T-helper 1 cell treated with Interleukin-12 subunit alpha and Interleukin-12 subunit beta and Interleukin-4 antibody, amounts not matched to agents 30 ng/mL and 1 ng/mL, for 36 hours (primary cell): ENCODE results near the gene RAI14. TPM values are rescaled to one million over a fixed set of nuclear protein-coding genes. Genes with fewer than 3 reads are reported as not detected.

Experiments
- intact Hi-C: fragments of 100-400 bp; cut with micrococcal nuclease; formaldehyde crosslinking; loops from one replicate; pipeline ENCODE4 v1.15.1; 2024
- total RNA-seq: library from RNA; stranded (reverse); gene quantifications from 2 replicates; pipeline ENCODE4 v1.2.3, GENCODE V29; 2022

Gene RAI14
- total RNA-seq, 1 donor from 2014 or later = 0.88 TPM

DNA sequence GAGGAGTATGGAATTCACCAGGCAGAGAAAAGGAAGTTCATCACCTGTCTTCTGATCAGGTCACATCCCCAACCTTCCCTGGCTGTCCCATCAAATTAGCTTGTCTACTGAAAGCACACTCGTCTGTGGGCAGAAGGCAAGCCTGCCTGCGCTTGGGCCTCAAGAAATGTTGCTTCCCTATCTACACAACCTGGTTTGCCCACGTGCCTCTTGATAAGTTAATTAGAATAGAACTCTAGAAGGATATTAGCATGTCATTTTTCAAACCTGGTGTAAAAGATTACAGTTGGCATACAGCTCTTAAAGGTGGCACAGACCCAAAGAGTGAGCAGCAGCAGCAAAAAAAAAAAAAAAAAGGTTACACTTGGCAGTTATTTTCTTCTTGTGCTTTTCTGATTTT lies 188.0 kb downstream of the RAI14 start:
- intact Hi-C loops = no loop called here

DNA sequence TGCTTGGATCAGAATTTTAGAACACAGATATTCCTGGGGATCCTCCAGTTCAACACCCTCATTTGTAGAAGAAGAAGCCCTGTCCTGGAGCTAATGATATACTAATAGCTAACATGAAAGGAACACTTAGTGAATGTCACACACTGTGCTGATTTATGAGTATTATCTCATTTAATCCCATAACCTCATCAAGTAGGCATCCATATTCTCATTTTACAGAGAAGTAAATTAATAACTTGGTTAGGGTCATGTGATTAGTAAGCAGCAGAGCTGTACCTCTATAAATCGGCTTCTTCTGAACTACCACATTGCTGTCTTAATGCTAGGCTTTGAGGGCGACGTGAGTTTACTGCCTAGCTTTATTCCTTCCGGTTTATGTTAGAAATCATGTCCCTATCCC lies 188.9 kb downstream of the RAI14 start:
- intact Hi-C loops = no loop called here

- intact Hi-C loops = no loop called here
Observed at GRCh38 chr5:34847056-34847455, 190.9 kb downstream of the RAI14 start.

DNA sequence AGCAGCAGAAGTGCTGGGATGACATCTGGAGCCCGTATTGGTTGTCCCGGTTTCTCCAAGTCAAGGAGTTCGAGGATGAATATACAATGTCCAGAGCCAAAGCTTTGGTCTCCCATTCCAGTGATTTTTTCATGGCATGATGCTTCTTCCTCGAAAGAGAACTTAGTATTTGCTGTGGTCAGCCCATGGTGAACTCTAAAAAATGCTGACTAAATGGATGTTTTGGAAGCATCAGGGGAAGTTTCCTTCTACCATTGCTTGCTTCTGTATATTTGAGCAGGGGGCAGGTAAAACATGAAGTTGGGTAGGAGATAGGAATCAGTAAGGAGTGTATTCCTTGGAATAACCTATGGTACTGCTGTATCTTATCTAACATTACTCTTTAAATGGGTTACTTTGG lies 191.4 kb downstream of the RAI14 start:
- intact Hi-C loops = no loop called here

GRCh38 chr5:34848230-34848629 lies 192.1 kb downstream of the RAI14 start:
- intact Hi-C loops = no loop called here

GRCh38 chr5:34849253-34849652 lies 193.1 kb downstream of the RAI14 start:
- intact Hi-C loops = no loop called here

DNA sequence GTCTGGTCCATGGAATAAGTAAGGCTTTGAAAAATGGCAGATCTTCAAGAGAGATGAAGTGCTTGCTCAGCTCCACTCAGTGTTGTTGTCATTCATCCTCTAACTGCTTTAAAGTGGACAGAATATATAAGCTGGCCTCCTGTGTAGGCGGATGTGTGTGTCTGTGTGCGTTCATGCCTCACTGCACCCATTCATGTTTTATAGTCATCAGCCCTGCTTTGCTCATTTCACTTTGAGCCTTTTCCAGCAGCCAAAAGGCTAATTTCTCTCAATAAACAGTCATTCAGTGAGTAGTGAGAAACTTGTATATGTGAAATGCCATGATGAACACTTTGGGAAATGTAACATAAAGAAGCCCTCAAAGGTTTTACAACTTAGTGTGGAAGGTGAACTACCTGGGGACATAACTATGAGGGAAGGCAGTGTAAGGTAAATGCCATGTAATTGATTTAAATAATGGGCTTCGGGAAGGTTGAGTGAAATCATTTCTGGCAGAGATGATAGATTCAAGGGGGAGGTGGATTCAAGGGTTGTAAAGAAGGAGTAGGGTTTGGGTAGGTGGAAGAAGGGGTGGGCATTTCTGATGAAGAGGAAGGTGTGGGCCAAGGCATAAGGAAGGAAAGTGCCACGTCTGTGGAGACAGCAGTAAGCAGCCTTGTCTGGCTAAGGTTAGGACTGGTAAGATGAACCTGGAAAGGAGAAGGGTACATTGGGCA lies 198.5 kb downstream of the RAI14 start:
- intact Hi-C loops = no loop called here

DNA sequence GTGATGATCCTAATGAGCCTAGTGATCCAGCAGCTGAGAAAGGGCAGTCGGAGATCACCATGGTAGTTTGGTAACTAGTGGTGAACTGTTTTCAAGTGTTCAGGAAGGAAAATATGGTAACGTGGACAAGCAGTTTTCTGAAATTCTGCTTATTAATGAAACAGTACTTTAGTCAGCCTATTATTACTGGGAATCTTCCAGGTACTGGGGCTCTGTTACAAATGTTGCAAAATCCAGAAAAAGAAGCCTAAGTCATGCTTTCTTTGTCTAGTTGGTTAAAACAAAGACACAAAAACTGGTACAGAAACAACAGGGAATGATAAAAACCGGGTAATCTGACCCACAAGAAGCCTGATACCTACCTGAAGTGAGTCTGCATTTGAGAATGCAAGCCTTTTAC lies 201.0 kb downstream of the RAI14 start:
- intact Hi-C loops = no loop called here

DNA sequence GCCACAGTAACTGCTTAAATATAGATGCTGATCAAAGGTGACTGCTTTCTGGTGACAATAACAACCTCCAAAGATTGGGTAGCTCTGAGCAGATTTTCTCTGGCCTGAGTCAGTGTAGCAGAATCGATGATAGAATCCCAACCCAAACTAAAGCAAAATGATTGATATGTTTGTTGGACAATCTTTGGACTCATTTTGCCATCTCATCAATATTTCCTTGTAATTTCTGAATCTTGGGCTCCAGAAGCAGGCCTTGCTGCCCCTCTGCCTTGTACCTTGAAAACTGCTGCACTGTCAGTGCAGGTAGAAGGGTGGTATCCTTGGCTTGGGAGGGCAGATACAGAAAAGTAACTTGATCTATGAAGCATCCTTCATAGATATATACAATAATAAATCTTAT lies 201.8 kb downstream of the RAI14 start:
- intact Hi-C loops = no loop called here

- intact Hi-C loops = no loop called here
Observed at GRCh38 chr5:34858790-34859189, 202.7 kb downstream of the RAI14 start.

GRCh38 chr5:34859253-34859652 lies 203.1 kb downstream of the RAI14 start:
- intact Hi-C loops = no loop called here

- intact Hi-C loops = no loop called here
Observed at GRCh38 chr5:34863946-34864345, 207.8 kb downstream of the RAI14 start.

DNA sequence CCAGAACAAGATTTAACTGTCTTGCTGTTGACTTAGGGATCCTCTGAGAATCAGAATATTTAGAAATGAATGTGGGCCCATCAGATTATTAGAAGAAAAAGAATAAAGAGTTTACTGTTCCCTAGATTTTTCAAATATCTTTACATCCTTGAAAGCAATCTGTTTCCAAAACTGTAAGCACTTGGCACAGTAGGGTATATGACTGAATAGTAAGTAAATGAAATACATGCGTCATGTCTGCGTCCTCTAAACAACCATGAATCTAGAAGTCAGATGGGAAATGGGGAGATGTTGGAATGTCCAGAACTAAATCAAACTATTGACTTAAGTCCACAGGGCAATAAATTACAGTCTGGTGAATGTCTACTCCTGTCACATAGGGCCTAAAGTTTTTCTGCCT lies 209.0 kb downstream of the RAI14 start:
- intact Hi-C loops = no loop called here

DNA sequence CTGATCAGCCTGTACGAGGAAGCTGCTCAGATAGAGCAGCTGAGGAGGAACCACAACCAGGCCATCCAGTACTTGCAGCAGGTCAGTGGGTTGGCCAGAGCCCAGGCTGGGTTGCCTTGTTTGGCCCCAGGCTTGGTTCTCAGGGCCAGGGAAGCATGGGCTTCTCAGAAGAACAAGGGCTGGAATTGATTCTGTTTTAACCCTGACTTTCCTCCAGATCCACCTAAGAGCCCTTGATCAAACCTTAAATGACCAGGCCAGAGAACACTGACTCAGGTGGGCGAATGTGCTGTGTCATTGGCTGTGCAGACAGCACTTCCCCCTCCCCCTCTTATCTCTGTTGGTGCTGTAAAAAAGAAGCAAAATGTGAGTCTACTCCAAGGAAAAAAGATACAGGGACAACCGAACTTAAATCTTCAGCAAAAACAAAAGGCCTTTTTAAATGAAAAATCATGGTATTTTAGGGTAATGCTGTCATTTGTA lies 210.9 kb downstream of the RAI14 start:
- intact Hi-C loops = no loop called here

GRCh38 chr5:34867660-34868059 lies 211.5 kb downstream of the RAI14 start:
- intact Hi-C loops = no loop called here

DNA sequence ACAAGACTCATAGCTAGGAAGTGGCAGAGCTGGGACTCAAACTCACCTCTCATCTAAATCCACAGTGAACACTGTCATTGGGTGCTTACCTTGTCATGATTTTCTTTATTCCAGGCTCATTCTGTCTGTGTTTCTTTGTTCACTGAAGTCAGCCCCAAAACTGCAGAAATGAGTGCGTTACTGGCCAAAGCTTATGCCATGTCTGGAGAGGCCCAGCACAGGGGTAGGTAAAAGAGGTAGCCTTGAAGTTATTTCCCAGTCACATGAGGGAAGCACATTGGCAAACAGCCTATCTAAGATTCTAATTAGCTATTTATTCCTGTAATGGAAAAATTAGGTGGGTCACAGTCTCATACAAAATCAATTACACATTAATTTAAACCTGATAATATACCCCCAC lies 212.7 kb downstream of the RAI14 start:
- intact Hi-C loops = no loop called here

GRCh38 chr5:34869256-34869655 lies 213.1 kb downstream of the RAI14 start:
- intact Hi-C loops = no loop called here

DNA sequence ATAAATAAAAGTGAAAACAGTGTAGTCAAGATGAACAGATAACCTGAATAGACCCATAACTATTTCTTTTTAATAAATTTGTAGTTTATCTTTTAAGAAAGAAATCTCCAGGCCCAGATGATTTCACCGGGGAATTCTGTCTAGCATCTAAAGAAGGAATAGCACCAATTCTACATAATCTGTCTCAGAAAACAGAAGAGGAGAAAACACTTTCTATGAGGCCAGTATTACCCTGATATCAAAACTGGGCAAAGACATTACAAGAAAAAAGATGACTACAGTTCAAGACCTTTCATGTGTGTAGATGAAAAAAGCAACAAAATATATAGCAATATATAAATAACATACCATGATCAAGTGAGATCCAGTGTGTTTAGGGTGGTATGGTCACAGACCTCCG lies 214.3 kb downstream of the RAI14 start:
- intact Hi-C loops = no loop called here

GRCh38 chr5:34876275-34876674 lies 220.1 kb downstream of the RAI14 start:
- intact Hi-C loops = no loop called here

- intact Hi-C loops = no loop called here
Observed at GRCh38 chr5:34881246-34881645, 225.1 kb downstream of the RAI14 start.
